Cardiac fibroblast (primary cell): ENCODE results near the gene DLGAP4.

Experiments used
- DNase-seq, 2 donors: peaks; one replicate each; pipeline versions ENCODE4 v3.0.0 to v3.0.0-alpha.2; 2010; ENCODE audit warnings: low read depth in 2 of 2
- H3K4me3 ChIP-seq, 2 donors: replicated peaks in 1 of 2; 1 replicate in 1 of 2; 2 replicates in 1 of 2; pipeline ENCODE4 v1.5.1; 2011; ENCODE audit warnings: low read depth in 2 of 2, low read length in 2 of 2, mild to moderate bottlenecking in 2 of 2, moderate library complexity in 1 of 2
- TF ChIP-seq, protein P1 (sequence below): IDR thresholded peaks from one replicate; pipeline ENCODE4 v1.5.1; 2011; ENCODE audit warnings: low read depth, mild to moderate bottlenecking, low read length, inconsistent platforms

The DLGAP4 gene

DNA sequence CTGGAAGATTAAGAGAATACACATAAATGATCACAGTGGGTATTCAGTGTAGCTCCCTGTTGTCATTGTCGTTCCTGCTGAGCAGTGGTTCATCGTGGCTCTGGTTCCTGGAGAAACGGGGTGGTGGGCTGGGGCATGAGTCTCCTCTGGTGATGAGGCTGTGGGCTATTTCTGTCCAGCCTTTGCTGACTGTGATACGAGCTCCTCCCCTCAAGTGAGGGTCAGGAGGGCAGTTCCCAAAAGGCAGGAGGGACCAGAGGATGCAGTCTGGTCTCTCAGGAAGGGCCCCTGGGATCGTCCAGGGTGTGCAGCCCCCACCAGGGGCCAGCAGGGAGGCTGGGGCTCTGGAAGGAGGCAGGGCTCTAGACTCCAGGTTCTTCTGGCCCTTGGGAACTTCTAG lies 31.1 kb upstream of the DLGAP4 start:
- TF ChIP-seq, protein P1, sequence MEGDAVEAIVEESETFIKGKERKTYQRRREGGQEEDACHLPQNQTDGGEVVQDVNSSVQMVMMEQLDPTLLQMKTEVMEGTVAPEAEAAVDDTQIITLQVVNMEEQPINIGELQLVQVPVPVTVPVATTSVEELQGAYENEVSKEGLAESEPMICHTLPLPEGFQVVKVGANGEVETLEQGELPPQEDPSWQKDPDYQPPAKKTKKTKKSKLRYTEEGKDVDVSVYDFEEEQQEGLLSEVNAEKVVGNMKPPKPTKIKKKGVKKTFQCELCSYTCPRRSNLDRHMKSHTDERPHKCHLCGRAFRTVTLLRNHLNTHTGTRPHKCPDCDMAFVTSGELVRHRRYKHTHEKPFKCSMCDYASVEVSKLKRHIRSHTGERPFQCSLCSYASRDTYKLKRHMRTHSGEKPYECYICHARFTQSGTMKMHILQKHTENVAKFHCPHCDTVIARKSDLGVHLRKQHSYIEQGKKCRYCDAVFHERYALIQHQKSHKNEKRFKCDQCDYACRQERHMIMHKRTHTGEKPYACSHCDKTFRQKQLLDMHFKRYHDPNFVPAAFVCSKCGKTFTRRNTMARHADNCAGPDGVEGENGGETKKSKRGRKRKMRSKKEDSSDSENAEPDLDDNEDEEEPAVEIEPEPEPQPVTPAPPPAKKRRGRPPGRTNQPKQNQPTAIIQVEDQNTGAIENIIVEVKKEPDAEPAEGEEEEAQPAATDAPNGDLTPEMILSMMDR: no peak
- DNase-seq: no peak
- no peak overlapping the region for H3K4me3 ChIP-seq

DNA sequence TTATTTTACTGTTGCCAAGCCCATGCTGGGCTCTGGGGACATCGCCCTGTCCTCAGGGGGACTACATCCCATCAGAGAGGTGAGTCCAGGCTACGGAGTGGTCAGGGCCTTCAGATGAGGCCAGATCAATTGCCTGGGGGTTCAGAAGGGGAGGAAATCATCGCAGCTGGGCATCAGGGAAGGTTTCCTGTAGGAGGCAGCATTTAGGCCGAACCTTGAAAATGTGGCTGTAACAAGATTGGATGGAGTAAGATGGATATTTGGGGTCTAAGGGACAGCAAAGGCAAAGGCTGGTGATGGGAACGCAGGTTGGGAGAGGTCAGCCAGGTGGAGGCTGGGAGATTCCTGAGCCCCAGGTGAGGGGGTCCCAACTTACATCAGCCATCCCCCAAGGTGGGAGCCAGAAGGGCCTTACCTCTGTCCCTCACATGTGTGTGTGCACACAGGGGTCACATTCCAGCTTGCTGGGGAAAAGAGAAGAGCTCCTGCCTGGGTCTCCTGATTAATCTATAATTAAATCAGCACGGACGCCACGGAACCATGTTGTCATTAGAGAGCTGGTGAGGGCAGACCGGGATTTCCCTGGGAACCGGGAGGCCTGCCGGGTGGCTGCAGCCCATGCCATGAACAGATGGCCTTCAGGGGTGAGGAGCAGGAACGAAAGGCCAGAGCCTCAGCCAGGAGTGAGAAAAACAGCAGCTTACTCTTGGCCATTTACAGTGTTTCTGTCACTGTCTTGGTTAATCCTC lies 30.5 kb upstream of the DLGAP4 start:
- no peak overlapping the region for H3K4me3 ChIP-seq
- no peak for DNase-seq
- TF ChIP-seq, protein P1: no peak

DNA sequence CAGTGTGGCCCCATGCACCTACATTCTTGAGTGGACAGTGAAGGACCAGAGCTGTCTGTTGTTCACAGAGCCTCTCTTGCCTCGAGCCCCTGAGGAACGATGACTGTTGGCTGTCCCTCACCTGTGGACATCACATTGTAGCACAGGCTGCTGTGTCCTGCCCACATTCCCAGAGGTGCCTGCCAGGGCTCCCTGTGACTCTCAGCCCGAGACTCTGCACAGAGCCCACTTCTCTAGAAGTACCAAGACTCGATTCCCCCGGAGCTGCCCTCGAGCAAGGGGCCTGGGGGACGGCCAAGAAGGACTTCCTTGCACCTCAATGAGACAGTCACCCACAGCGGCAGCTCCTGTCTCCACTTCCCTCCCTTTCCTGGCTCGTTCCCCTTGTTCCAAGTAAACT lies 28.6 kb upstream of the DLGAP4 start:
- TF ChIP-seq, protein P1: no peak
- H3K4me3 ChIP-seq: no peak overlapping the region
- DNase-seq: no peak

DNA sequence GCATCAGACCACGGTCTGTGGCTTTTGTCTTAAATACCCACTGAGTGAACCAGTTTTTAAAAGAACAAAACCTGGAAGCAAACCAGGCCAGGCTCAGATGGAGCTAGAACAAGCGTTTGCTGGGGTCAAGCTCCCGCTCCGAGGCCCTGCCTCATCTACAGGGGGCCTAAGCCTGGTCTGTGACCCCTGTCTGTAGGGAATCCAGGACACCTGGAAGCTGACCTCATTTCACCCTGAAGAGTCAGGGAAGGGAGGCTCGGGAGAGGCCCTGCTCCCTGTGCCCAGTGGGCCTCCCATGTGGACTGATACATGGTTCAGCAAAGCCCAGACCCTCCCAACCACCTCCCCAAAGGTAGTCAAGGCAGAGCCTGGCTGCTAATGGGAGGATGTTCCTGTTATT lies 26.8 kb upstream of the DLGAP4 start:
- TF ChIP-seq, protein P1: no peak
- no peak overlapping the region for H3K4me3 ChIP-seq
- DNase-seq: no peak

DNA sequence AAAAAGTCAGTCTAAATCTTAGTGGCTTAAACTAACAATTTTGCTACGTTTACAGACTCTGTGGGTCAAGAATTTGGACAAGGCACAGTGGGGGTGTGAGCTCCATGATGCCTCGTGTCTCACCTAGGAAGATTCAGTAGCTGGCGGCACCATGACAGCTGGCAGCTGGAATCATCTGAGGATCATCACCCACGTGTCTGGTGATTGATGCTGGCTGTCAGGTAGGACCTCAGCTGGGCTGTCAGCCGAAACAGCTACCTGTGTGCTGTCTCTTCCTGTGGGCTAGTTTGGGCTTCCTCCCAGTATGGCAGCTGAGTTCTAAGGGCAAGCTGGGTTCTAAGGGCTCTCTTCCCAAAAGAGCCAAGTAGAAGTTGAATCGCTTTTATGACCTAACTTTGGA lies 26.4 kb upstream of the DLGAP4 start:
- no peak for DNase-seq
- H3K4me3 ChIP-seq: no peak overlapping the region
- TF ChIP-seq, protein P1: no peak

DNA sequence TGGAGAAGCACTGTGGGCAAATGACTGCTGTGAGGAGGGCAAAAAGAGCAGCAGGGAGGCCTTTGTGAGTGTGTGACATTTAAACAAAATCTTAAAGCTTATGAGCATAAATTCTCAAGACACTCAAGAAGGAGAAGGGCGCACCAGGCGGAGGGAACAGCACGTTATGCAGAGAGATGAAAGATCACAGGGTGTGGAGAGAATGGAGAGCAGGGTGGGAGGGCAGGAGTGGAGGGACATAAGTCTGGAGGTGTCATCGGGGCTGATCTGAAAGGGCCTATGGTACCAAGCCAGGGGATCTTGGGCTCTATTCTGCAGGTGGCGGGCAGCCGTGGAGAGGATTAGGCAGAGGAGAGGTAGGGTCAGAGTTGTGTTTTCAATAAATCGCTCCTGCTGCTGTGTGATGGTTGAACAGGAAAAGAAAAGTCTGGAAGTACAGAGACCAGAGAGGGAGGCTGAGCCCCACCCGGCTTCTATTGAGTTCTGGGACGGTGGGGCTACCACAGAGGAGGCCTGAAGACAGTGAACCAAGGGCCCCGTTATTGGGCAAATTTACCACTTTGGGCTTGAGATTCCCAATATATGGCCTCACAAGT lies 24.3 kb upstream of the DLGAP4 start:
- H3K4me3 ChIP-seq: no peak overlapping the region
- DNase-seq: no peak
- TF ChIP-seq, protein P1: no peak

DNA sequence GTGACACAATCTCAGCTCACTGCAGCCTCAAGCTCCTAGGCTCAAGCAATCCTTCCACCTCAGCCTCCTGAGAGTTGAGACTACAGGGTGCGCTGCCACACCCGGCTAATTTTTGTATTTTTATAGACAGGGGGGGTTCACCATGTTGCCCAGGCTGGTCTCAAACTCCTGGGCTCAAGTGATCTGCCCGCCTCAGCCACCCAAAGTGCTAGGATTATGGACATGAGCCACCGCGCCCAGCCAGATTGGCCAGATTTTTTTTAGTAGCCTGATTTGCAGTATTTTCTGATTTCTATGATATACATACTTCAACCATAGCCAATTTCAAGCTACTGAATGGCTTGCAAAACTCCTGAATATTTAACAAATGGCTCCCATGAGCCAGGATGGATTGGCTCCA lies 21.4 kb upstream of the DLGAP4 start:
- H3K4me3 ChIP-seq: no peak overlapping the region
- no peak for DNase-seq
- TF ChIP-seq, protein P1: no peak
